MCF 10A (cell line): Measurements from ENCODE around the gene FBXW4. TPM values are rescaled to one million over a fixed set of nuclear protein-coding genes. Genes with fewer than 3 reads are reported as not detected.

Experiments used
- BruUV-seq: library from RNA; stranded (reverse); fragments of 400-500 nt; replicated peaks from 2 replicates; lab custom pipeline; 2021; lab: Mats Ljungman, UMichigan
- CTCF ChIA-PET: fragments of 300-600 bp; sonication (Branson Sonifier 250); formaldehyde crosslinking; extraction: SDS; loops from one replicate; lab custom pipeline; 2021; ENCODE audit warnings: antibody characterized with exemption, inconsistent platforms; lab: Yijun Ruan, JAX
- POLR2A ChIA-PET: fragments of 300-600, 350-650 bp; sonication (Branson Sonifier 250); formaldehyde crosslinking; extraction: SDS; loops from one replicate; lab custom pipeline; 2020; ENCODE audit warnings: antibody characterized with exemption, inconsistent platforms; lab: Yijun Ruan, JAX
- DNase-seq: peaks from one replicate; pipeline ENCODE4 v3.0.0-alpha.2; 2018; ENCODE audit not compliant: unreplicated experiment
- H3K27ac Mint-ChIP-seq: one replicate; pipeline ENCODE4 v1.8.0; 2022; ENCODE audit warnings: mild to moderate bottlenecking, low read depth, mixed read lengths; ENCODE audit not compliant: unreplicated experiment
- H3K27me3 Mint-ChIP-seq: one replicate; pipeline ENCODE4 v1.8.0; 2022; ENCODE audit warnings: mixed read lengths; ENCODE audit not compliant: insufficient read depth, unreplicated experiment
- H3K36me3 Mint-ChIP-seq: one replicate; pipeline ENCODE4 v1.8.0; 2022; ENCODE audit warnings: mild to moderate bottlenecking, moderate library complexity, mixed read lengths; ENCODE audit not compliant: insufficient read depth, unreplicated experiment
- H3K4me1 Mint-ChIP-seq: one replicate; pipeline ENCODE4 v1.8.0; 2022; ENCODE audit warnings: mixed read lengths; ENCODE audit not compliant: insufficient read depth, unreplicated experiment
- H3K4me3 Mint-ChIP-seq: one replicate; pipeline ENCODE4 v1.8.0; 2022; ENCODE audit warnings: mild to moderate bottlenecking, moderate library complexity, mixed read lengths; ENCODE audit not compliant: unreplicated experiment
- H3K9me3 Mint-ChIP-seq: one replicate; pipeline ENCODE4 v1.8.0; 2022; ENCODE audit warnings: mixed read lengths; ENCODE audit not compliant: unreplicated experiment
- CTCF ChIP-seq: fragments of 200-600 bp; IDR thresholded peaks from one replicate; pipeline ENCODE4 v1.8.0; 2022; ENCODE audit warnings: antibody characterized with exemption, mild to moderate bottlenecking; ENCODE audit not compliant: unreplicated experiment
- intact Hi-C: fragments of 100-400 bp; cut with micrococcal nuclease; formaldehyde crosslinking; loops from 2 replicates; pipeline ENCODE4 v1.14.1; 2022
- total RNA-seq: library from RNA; stranded (reverse); gene quantifications from 2 replicates; pipeline ENCODE4 v1.2.3, GENCODE V29; 2022

FBXW4 gene
- total RNA-seq, 1 experiment from 2014 or later, result 52.1 TPM

GRCh38 chr10:101660256-101660655 lies 34.7 kb downstream of the FBXW4 start:
- ChIA-PET CTCF (no interaction called here), POLR2A (no interaction called here)
- no peak for DNase-seq
- peaks cover 67% of the 10 kb centered on the region for H3K36me3 Mint-ChIP-seq
- H3K9me3 Mint-ChIP-seq, result no peaks in the 10 kb centered on the region
- H3K27ac Mint-ChIP-seq, result no peak overlapping the region
- H3K4me3 Mint-ChIP-seq, result no peak overlapping the region
- no peaks in the 10 kb centered on the region for H3K4me1 Mint-ChIP-seq
- intact Hi-C loops, result no loop called here
- no peaks in the 10 kb centered on the region for H3K27me3 Mint-ChIP-seq
- TF ChIP-seq CTCF, result no peak
- no TSS peak for BruUV-seq

GRCh38 chr10:101658975-101659374 lies 36.0 kb downstream of the FBXW4 start:
- Mint-ChIP-seq H3K4me1 (no peaks in the 10 kb centered on the region), H3K27me3 (no peaks in the 10 kb centered on the region), H3K36me3 (peaks cover 63% of the 10 kb centered on the region), H3K27ac (no peak overlapping the region), H3K9me3 (no peaks in the 10 kb centered on the region), H3K4me3 (no peak overlapping the region)
- ChIA-PET CTCF (no interaction called here), POLR2A (no interaction called here)
- no peak for DNase-seq
- BruUV-seq, result no TSS peak
- intact Hi-C loops, result no loop called here
- TF ChIP-seq CTCF, result no peak

GRCh38 chr10:101656890-101657289 lies 38.1 kb downstream of the FBXW4 start:
- no peaks in the 10 kb centered on the region for H3K4me1 Mint-ChIP-seq
- TF ChIP-seq CTCF, result no peak
- H3K9me3 Mint-ChIP-seq, result no peaks in the 10 kb centered on the region
- peaks cover 42% of the 10 kb centered on the region for H3K36me3 Mint-ChIP-seq
- H3K27ac Mint-ChIP-seq, result no peak overlapping the region
- DNase-seq, result no peak
- H3K4me3 Mint-ChIP-seq, result no peak overlapping the region
- ChIA-PET CTCF (interaction anchor here (1.0 to 1.7 kb wide), 2 partner anchors 54 to 124 kb away, joined by 3 to 5 read pairs; no protein-coding TSS in a partner anchor), POLR2A (interaction anchor here (0.7 to 1.1 kb wide), 2 partner anchors 10 to 21 kb away, joined by 3 to 4 read pairs; no protein-coding TSS in a partner anchor)
- no TSS peak for BruUV-seq
- H3K27me3 Mint-ChIP-seq, result no peaks in the 10 kb centered on the region
- intact Hi-C loops, result no loop called here

GRCh38 chr10:101655570-101655969 lies 39.4 kb downstream of the FBXW4 start:
- H3K27ac Mint-ChIP-seq, result no peak overlapping the region
- ChIA-PET CTCF (interaction anchor here (0.7 kb wide), 1 partner anchor 125 kb away, joined by 3 read pairs; no protein-coding TSS in a partner anchor), POLR2A (no interaction called here)
- no peaks in the 10 kb centered on the region for H3K27me3 Mint-ChIP-seq
- H3K4me1 Mint-ChIP-seq, result no peaks in the 10 kb centered on the region
- BruUV-seq, result no TSS peak
- DNase-seq, result no peak
- peaks cover 30% of the 10 kb centered on the region for H3K36me3 Mint-ChIP-seq
- no peak overlapping the region for H3K4me3 Mint-ChIP-seq
- intact Hi-C loops, result no loop called here
- no peaks in the 10 kb centered on the region for H3K9me3 Mint-ChIP-seq
- no peak for TF ChIP-seq CTCF
